B cell (primary cell): ENCODE data around the gene GANC.

ENCODE experiments used
- EZH2 ChIP-seq: IDR thresholded peaks from 2 replicates; pipeline ENCODE4 v1.6.1; 2012; ENCODE audit warnings: borderline replicate concordance, low read depth, mild to moderate bottlenecking, moderate library complexity, low read length; ENCODE audit not compliant: insufficient read depth, poor library complexity, severe bottlenecking
- TF ChIP-seq, protein P1 (sequence below): fragments of 200-600 bp; IDR thresholded peaks from one replicate; pipeline ENCODE4 v1.8.0; 2022; ENCODE audit warnings: antibody characterized with exemption, mild to moderate bottlenecking

GRCh38 chr15:42371096-42371495 is 98.1 kb downstream of the GANC start:
- TF ChIP-seq, protein P1, sequence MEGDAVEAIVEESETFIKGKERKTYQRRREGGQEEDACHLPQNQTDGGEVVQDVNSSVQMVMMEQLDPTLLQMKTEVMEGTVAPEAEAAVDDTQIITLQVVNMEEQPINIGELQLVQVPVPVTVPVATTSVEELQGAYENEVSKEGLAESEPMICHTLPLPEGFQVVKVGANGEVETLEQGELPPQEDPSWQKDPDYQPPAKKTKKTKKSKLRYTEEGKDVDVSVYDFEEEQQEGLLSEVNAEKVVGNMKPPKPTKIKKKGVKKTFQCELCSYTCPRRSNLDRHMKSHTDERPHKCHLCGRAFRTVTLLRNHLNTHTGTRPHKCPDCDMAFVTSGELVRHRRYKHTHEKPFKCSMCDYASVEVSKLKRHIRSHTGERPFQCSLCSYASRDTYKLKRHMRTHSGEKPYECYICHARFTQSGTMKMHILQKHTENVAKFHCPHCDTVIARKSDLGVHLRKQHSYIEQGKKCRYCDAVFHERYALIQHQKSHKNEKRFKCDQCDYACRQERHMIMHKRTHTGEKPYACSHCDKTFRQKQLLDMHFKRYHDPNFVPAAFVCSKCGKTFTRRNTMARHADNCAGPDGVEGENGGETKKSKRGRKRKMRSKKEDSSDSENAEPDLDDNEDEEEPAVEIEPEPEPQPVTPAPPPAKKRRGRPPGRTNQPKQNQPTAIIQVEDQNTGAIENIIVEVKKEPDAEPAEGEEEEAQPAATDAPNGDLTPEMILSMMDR: no peak
- TF ChIP-seq EZH2: no peak
